K562 (cell line): ENCODE measurements around the gene YPEL3. TPM values are rescaled to one million over a fixed set of nuclear protein-coding genes. Genes with fewer than 3 reads are reported as not detected.

Source experiments
- ATAC-seq: fragments of 200-7000 bp; cut with Tn5 transposase; 3 replicates; pipeline ENCODE4 v1.9.1; 2020; ENCODE audit warnings: moderate library complexity
- BruUV-seq: library from RNA; stranded (reverse); fragments of 400-500 nt; replicated peaks from 2 replicates; lab custom pipeline; 2021; lab: Mats Ljungman, UMichigan
- CTCF ChIA-PET: fragments of 300-600 bp; formaldehyde crosslinking; extraction: SDS; loops from one replicate; lab custom pipeline; 2021; ENCODE audit warnings: low intra/inter-chr PET ratio; lab: Yijun Ruan, JAX
- POLR2A ChIA-PET: fragments of 300-600, 350-650 bp; sonication (Branson Sonifier 250); formaldehyde crosslinking; extraction: SDS; loops from one replicate; lab custom pipeline; 2021; ENCODE audit warnings: antibody characterized with exemption, inconsistent platforms; lab: Yijun Ruan, JAX
- DNase-seq, 4 experiments: peaks; one replicate each; pipeline versions ENCODE4 v3.0.0 to v3.0.0-alpha.2; 2011 to 2018; ENCODE audit warnings: low spot score in 3 of 4, mixed read lengths in 3 of 4; ENCODE audit errors: extremely low read depth in 1 of 4
- FAIRE-seq: peaks from 2 replicates; lab custom pipeline; 2011; peaks lifted over from hg19 to GRCh38; lab: Jason Lieb, UNC
- H2AFZ ChIP-seq: 2 replicates; pipeline ENCODE4 v1.6.0; 2011; ENCODE audit warnings: low read depth, low read length, control low read depth, inconsistent platforms
- H3K27ac ChIP-seq: fragments of 200-600 bp; 3 replicates; pipeline ENCODE4 v1.8.0; 2011; ENCODE audit warnings: low read depth, mild to moderate bottlenecking, control low read depth, inconsistent platforms, low read length, moderate library complexity, mixed read lengths; ENCODE audit errors: extremely low read depth
- H3K27me3 ChIP-seq, 2 experiments: fragments of 300-600 bp in 1 of 2; 2 replicates in 1 of 2; 3 replicates in 1 of 2; pipeline versions ENCODE4 v1.6.0 to v1.8.0; 2011; ENCODE audit warnings: inconsistent platforms in 2 of 2, low read length in 2 of 2, mild to moderate bottlenecking in 1 of 2, mixed read lengths in 1 of 2, moderate library complexity in 1 of 2; ENCODE audit not compliant: control insufficient read depth in 2 of 2, insufficient read depth in 2 of 2
- H3K36me3 ChIP-seq: fragments of 300-600 bp; 3 replicates; pipeline ENCODE4 v1.8.0; 2011; ENCODE audit warnings: mild to moderate bottlenecking, low read length, inconsistent platforms; ENCODE audit not compliant: control insufficient read depth, insufficient read depth
- H3K4me1 ChIP-seq, 2 experiments: fragments of 200-600 bp in 1 of 2; replicated peaks in 1 of 2; 2 replicates in 1 of 2; 3 replicates in 1 of 2; pipeline versions ENCODE4 v1.5.1 to v1.8.0; 2011; ENCODE audit warnings: inconsistent platforms in 2 of 2, low read length in 2 of 2, mild to moderate bottlenecking in 1 of 2, mixed read lengths in 1 of 2, moderate library complexity in 1 of 2; ENCODE audit not compliant: control insufficient read depth in 2 of 2, insufficient read depth in 2 of 2
- H3K4me2 ChIP-seq: 2 replicates; pipeline ENCODE4 v1.6.1; 2011; ENCODE audit warnings: low read length, control low read depth, inconsistent platforms, mixed read lengths; ENCODE audit not compliant: insufficient read depth
- H3K4me3 ChIP-seq: fragments of 200-600 bp; sonication (generic), shearing (Covaris generic); 2 replicates; pipeline ENCODE4 v1.5.1; 2016; ENCODE audit warnings: control low read depth, inconsistent platforms
- H3K79me2 ChIP-seq: fragments of 200-600 bp; 3 replicates; pipeline ENCODE4 v1.8.0; 2011; ENCODE audit warnings: low read length, inconsistent platforms; ENCODE audit not compliant: control insufficient read depth, insufficient read depth
- H3K9ac ChIP-seq, 2 experiments: 2 replicates each; pipeline versions ENCODE4 v1.6.0 to v1.6.1; 2011; ENCODE audit warnings: low read depth in 2 of 2, low read length in 2 of 2, control low read depth in 1 of 2, inconsistent platforms in 1 of 2, mild to moderate bottlenecking in 1 of 2, mixed read lengths in 1 of 2; ENCODE audit not compliant: insufficient read depth in 1 of 2
- H3K9me1 ChIP-seq: one replicate; pipeline ENCODE4 v1.6.0; 2011; ENCODE audit warnings: inconsistent platforms, mild to moderate bottlenecking, low read length, moderate library complexity; ENCODE audit not compliant: control insufficient read depth, insufficient read depth
- H3K9me3 ChIP-seq: replicated peaks from 2 replicates; pipeline ENCODE4 v1.5.1; 2011; ENCODE audit warnings: low read depth, low read length, inconsistent platforms; ENCODE audit not compliant: control insufficient read depth, insufficient read depth
- H4K20me1 ChIP-seq: replicated peaks from 2 replicates; pipeline ENCODE4 v1.6.1; 2011; ENCODE audit warnings: low read length, inconsistent platforms, mixed read lengths; ENCODE audit not compliant: control insufficient read depth, insufficient read depth
- ARHGAP35 ChIP-seq: fragments of 450-650 bp; IDR thresholded peaks from 2 replicates; pipeline ENCODE4 v1.6.1; 2018; ENCODE audit not compliant: partially characterized antibody
- ETV5 ChIP-seq: sonication (generic); formaldehyde crosslinking; IDR thresholded peaks from 2 replicates; pipeline ENCODE4 v1.4.0; 2020; ENCODE audit warnings: low read depth, mild to moderate bottlenecking, missing genetic modification reagents
- NFIC ChIP-seq: fragments of 450-650 bp; IDR thresholded peaks from 2 replicates; pipeline ENCODE4 v1.6.1; 2017; ENCODE audit warnings: mild to moderate bottlenecking, inconsistent platforms
- PCBP1 ChIP-seq: fragments of 200-400 bp; formaldehyde crosslinking; IDR thresholded peaks from 2 replicates; pipeline ENCODE4 v1.6.1; 2018; ENCODE audit warnings: mild to moderate bottlenecking, low read depth, low read length; ENCODE audit not compliant: poor library complexity, severe bottlenecking
- PHF8 ChIP-seq: fragments of 200-600 bp; sonication (generic); IDR thresholded peaks from 2 replicates; pipeline ENCODE4 v1.6.1; 2012; ENCODE audit warnings: mixed run types, mild to moderate bottlenecking, inconsistent platforms, low read length, moderate library complexity, borderline replicate concordance
- PRMT5 ChIP-seq: sonication (generic); formaldehyde crosslinking; IDR thresholded peaks from 2 replicates; pipeline ENCODE4 v1.5.0; 2020; ENCODE audit warnings: missing genetic modification reagents
- RBBP5 ChIP-seq: fragments of 200-600 bp; sonication (generic); IDR thresholded peaks from 2 replicates; pipeline ENCODE4 v1.6.1; 2012; ENCODE audit warnings: borderline replicate concordance, mild to moderate bottlenecking, low read length, control low read depth, inconsistent platforms; ENCODE audit not compliant: insufficient read depth, poor library complexity, severe bottlenecking
- RBFOX2 ChIP-seq: fragments of 200-400 bp; formaldehyde crosslinking; IDR thresholded peaks from 2 replicates; pipeline ENCODE4 v1.6.1; 2017; ENCODE audit warnings: low read depth, mild to moderate bottlenecking, low read length, moderate library complexity
- RFX7 ChIP-seq: fragments of 250-450 bp; sonication (Bioruptor Pico); IDR thresholded peaks from 2 replicates; pipeline ENCODE4 v1.5.1; 2021; ENCODE audit warnings: mild to moderate bottlenecking
- SMARCA5 ChIP-seq: fragments of 450-650 bp; IDR thresholded peaks from 2 replicates; pipeline ENCODE4 v1.6.1; 2016
- TBP ChIP-seq: optimal IDR thresholded peaks from 2 replicates; pipeline ENCODE3; 2011; ENCODE audit warnings: low read depth, low read length, improper control_type of control experiment
- WHSC1 ChIP-seq: IDR thresholded peaks from one replicate; pipeline ENCODE4 v1.6.1; 2012; ENCODE audit warnings: low read length, control low read depth, inconsistent platforms
- ZKSCAN1 ChIP-seq: fragments of 150-350 bp; IDR thresholded peaks from 2 replicates; pipeline ENCODE4 v1.6.1; 2016; ENCODE audit warnings: low read depth, low read length
- WGBS: fragments of 100-300 bp; shearing (Covaris generic); methylation state at CpG from one replicate; pipeline ENCODE4 v1.1.6; 2016; ENCODE audit warnings: low coverage, mixed read lengths; ENCODE audit not compliant: insufficient coverage; ENCODE audit errors: missing lambda C conversion rate; 5-methylcytosine and 5-hydroxymethylcytosine counted together
- in situ Hi-C: fragments of 300-500 bp; cut with MboI; formaldehyde crosslinking; loops from 4 replicates; pipeline ENCODE4 v1.15.0; 2018; ENCODE audit warnings: inconsistent platforms, mixed read lengths
- intact Hi-C: fragments of 100-400 bp; cut with micrococcal nuclease; formaldehyde crosslinking; loops from 2 replicates; pipeline ENCODE4 v1.14.2; 2022
- polyA plus RNA-seq, 8 experiments: library from polyadenylated mRNA; depleted of rRNA in 4 of 8; stranded (reverse) in 5 of 8; unstranded in 3 of 8; fragments of >200 nt; fragmentation: Nextera tagmentation in 2 of 8; fragmentation: Illumina TruSeq in 1 of 8; extraction: Ambion mirVana in 2 of 8; extraction: Trizol in 1 of 8; gene quantifications; 2 replicates each; pipeline versions ENCODE4 v1.2.1 to v1.2.3, GENCODE V29; 2011 to 2014; ENCODE audit warnings: inconsistent platforms in 1 of 8, missing spikeins in 1 of 8
- total RNA-seq, 7 experiments: library from RNA; depleted of rRNA in 6 of 7; stranded (reverse); fragments of >200 nt in 6 of 7; fragmentation: Illumina TruSeq in 2 of 7; extraction: Trizol in 2 of 7; gene quantifications; 2 replicates each; pipeline versions ENCODE4 v1.2.1 to v1.2.3, GENCODE V29; 2011 to 2021; ENCODE audit warnings: low replicate concordance in 1 of 7
- TF ChIP-seq, protein P1 (sequence below), 2 experiments: fragments of 450-650 bp; formaldehyde crosslinking in 1 of 2; IDR thresholded peaks; 2 replicates each; pipeline versions ENCODE4 v1.4.0 to v1.6.1; 2014 to 2020; ENCODE audit warnings: mild to moderate bottlenecking in 2 of 2, borderline replicate concordance in 1 of 2, low read depth in 1 of 2

YPEL3 gene
- total and polyA plus RNA-seq, 9 of the 15 experiments (the other 6 are each of a cell fraction or from before 2014, with no cell fraction given) = 0.41 to 15.0 (median 2.9) TPM

- FAIRE-seq (peak; percentile 88), DNase-seq (peak; percentile 76 to 88 (median 78)), ATAC-seq (peak; percentile 90)
- peaks cover 17 to 36% of the 10 kb centered on the region in 2 experiments; a peak in 4 of 5 replicates for H3K4me1 ChIP-seq
- 46% methylated on average over 15 of the region's 20 CpGs for WGBS
- CTCF ChIA-PET = no interaction called here
- no TSS peak for BruUV-seq
- no peaks in the 10 kb centered on the region for H3K27me3 ChIP-seq
- no peaks in the 10 kb centered on the region for H3K79me2 ChIP-seq
- H3K9me1 ChIP-seq = peaks cover 6% of the 10 kb centered on the region
- intact Hi-C loops (no loop called here), in situ Hi-C loops (no loop called here)
- peak within 1 kb of the TSS in 1 of 2 experiments; percentile 82; a peak in 3 of 4 replicates for H3K9ac ChIP-seq
- no peaks in the 10 kb centered on the region for H4K20me1 ChIP-seq
- H2AFZ ChIP-seq = peak within 1 kb of the TSS; percentile 76
- POLR2A ChIA-PET = interaction anchor here (0.8 to 1.6 kb wide), 4 partner anchors 10 to 48 kb away, joined by 3 to 5 read pairs (median 4); partner anchors contain the start of genes ALDOA and MAPK3
- H3K36me3 ChIP-seq = peaks cover 16% of the 10 kb centered on the region; the same call in 1 of the 3 replicates
- peak within 1 kb of the TSS; percentile 50 for H3K4me2 ChIP-seq
- H3K9me3 ChIP-seq = no peaks in the 10 kb centered on the region
- H3K4me3 ChIP-seq = no peak within 1 kb of the TSS
- H3K27ac ChIP-seq = peak within 1 kb of the TSS; percentile 60; the same call in 2 of the 3 replicates
- TF ChIP-seq ARHGAP35 (peak; percentile 37), ZKSCAN1 (0 out of 2 replicates have a peak, but pooled peaks have one; percentile 12), TBP (peak; percentile 21), WHSC1 (no peak), RBBP5 (peak; percentile 46), RBFOX2 (peak; percentile 44; the same call in 1 of the 2 replicates), NFIC (peak; percentile 97), RFX7 (no peak), PHF8 (peak; percentile 17; the same call in 1 of the 2 replicates), PCBP1 (peak; percentile 15), SMARCA5 (peak; percentile 75), PRMT5 (CRISPR knock-in tag) (no peak), ETV5 (CRISPR knock-in tag) (no peak)
- TF ChIP-seq, protein P1, sequence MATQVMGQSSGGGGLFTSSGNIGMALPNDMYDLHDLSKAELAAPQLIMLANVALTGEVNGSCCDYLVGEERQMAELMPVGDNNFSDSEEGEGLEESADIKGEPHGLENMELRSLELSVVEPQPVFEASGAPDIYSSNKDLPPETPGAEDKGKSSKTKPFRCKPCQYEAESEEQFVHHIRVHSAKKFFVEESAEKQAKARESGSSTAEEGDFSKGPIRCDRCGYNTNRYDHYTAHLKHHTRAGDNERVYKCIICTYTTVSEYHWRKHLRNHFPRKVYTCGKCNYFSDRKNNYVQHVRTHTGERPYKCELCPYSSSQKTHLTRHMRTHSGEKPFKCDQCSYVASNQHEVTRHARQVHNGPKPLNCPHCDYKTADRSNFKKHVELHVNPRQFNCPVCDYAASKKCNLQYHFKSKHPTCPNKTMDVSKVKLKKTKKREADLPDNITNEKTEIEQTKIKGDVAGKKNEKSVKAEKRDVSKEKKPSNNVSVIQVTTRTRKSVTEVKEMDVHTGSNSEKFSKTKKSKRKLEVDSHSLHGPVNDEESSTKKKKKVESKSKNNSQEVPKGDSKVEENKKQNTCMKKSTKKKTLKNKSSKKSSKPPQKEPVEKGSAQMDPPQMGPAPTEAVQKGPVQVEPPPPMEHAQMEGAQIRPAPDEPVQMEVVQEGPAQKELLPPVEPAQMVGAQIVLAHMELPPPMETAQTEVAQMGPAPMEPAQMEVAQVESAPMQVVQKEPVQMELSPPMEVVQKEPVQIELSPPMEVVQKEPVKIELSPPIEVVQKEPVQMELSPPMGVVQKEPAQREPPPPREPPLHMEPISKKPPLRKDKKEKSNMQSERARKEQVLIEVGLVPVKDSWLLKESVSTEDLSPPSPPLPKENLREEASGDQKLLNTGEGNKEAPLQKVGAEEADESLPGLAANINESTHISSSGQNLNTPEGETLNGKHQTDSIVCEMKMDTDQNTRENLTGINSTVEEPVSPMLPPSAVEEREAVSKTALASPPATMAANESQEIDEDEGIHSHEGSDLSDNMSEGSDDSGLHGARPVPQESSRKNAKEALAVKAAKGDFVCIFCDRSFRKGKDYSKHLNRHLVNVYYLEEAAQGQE (IDR thresholded peaks at IDR 0.05; ENCODE audit: borderline replicate concordance) = peak; percentile 87
- TF ChIP-seq, protein P1 (CRISPR knock-in tag; IDR thresholded peaks at IDR 0.05; ENCODE audit: low read depth) = no peak
These were observed 17.2 kb upstream of the YPEL3 start, which contains the start of gene GDPD3 for GRCh38 chr16:30113031-30113710. Gene GDPD3 (minus strand): TSS chr16:30113537. CDS start chr16:30113478, 59 bp downstream.
